ENCODE results near the gene VAV3. TPM values are rescaled to one million over a fixed set of nuclear protein-coding genes. Genes with fewer than 3 reads are reported as not detected.

Gene VAV3
- polyA plus RNA-seq, 1 donor (not counting 4 experiments of a cell fraction or from before 2014, with no cell fraction given), result 19.6 TPM

- H3K9ac ChIP-seq (ENCODE audit: control insufficient read depth, extremely low read depth, insufficient read depth, low read length), result no peak overlapping the region
- no peaks in the 10 kb centered on the region for H3K27me3 ChIP-seq (ENCODE audit: control insufficient read depth, extremely low read depth, insufficient read depth, low read length)
- H2AFZ ChIP-seq (ENCODE audit: control insufficient read depth, low read length), result no peak overlapping the region
- dilution Hi-C loops (cut with MboI; ENCODE audit: extremely low pct_ligation_motif_present, low sequenced_read_pairs), result no loop called here
- H3K4me3 ChIP-seq (ENCODE audit: control insufficient read depth in 2 of 3, extremely low read depth in 1 of 3, insufficient read depth in 2 of 3, low read depth in 1 of 3, low read length in 3 of 3), result no peak overlapping the region
- no peaks in the 10 kb centered on the region for H3K9me3 ChIP-seq (ENCODE audit: control insufficient read depth, low read depth, low read length)
- H3K9me1 ChIP-seq (ENCODE audit: control insufficient read depth, extremely low read depth, insufficient read depth, low read length), result no peaks in the 10 kb centered on the region
- no peaks in the 10 kb centered on the region for H3K4me1 ChIP-seq (ENCODE audit: control insufficient read depth, extremely low read depth, insufficient read depth, low read length)
- TF ChIP-seq EZH2 (IDR thresholded peaks at IDR 0.05; ENCODE audit: low read length) (no peak), CTCF (optimal IDR thresholded peaks at IDR 0.05 in 1 of 3, IDR thresholded peaks at IDR 0.05 in 1 of 3, conservative IDR thresholded peaks at IDR 0.05 in 1 of 3; ENCODE audit: extremely low read depth in 1 of 3, insufficient read depth in 2 of 3, low read length in 3 of 3) (no peak)
- H4K20me1 ChIP-seq (ENCODE audit: control insufficient read depth, extremely low read depth, insufficient read depth, low read length), result no peaks in the 10 kb centered on the region
- H3K27ac ChIP-seq (ENCODE audit: control insufficient read depth, insufficient read depth, low read length), result no peak overlapping the region
- FAIRE-seq, result no peak
- H3K36me3 ChIP-seq (ENCODE audit: control insufficient read depth in 2 of 2, extremely low read depth in 1 of 2, insufficient read depth in 2 of 2, low read length in 2 of 2), result no peaks in the 10 kb centered on the region
- H3K79me2 ChIP-seq (ENCODE audit: control insufficient read depth, insufficient read depth, low read length), result no peaks in the 10 kb centered on the region
- H3K4me2 ChIP-seq (ENCODE audit: control insufficient read depth, extremely low read depth, insufficient read depth, low read depth, low read length), result no peak overlapping the region
- DNase-seq (ENCODE audit: low read depth, low spot score), result no peak
Observed at GRCh38 chr1:107777664-107778047, 187.3 kb downstream of the VAV3 start.

- Histone ChIP-seq H4K20me1 (ENCODE audit: control insufficient read depth, extremely low read depth, insufficient read depth, low read length) (no peaks in the 10 kb centered on the region), H3K9me1 (ENCODE audit: control insufficient read depth, extremely low read depth, insufficient read depth, low read length) (no peaks in the 10 kb centered on the region), H3K27ac (ENCODE audit: control insufficient read depth, insufficient read depth, low read length) (no peak overlapping the region), H3K9ac (ENCODE audit: control insufficient read depth, extremely low read depth, insufficient read depth, low read length) (no peak overlapping the region), H3K4me2 (ENCODE audit: control insufficient read depth, extremely low read depth, insufficient read depth, low read depth, low read length) (no peak overlapping the region), H2AFZ (ENCODE audit: control insufficient read depth, low read length) (no peak overlapping the region), H3K9me3 (ENCODE audit: control insufficient read depth, low read depth, low read length) (no peaks in the 10 kb centered on the region), H3K36me3 (ENCODE audit: control insufficient read depth in 2 of 2, extremely low read depth in 1 of 2, insufficient read depth in 2 of 2, low read length in 2 of 2) (no peaks in the 10 kb centered on the region), H3K27me3 (ENCODE audit: control insufficient read depth, extremely low read depth, insufficient read depth, low read length) (no peaks in the 10 kb centered on the region), H3K79me2 (ENCODE audit: control insufficient read depth, insufficient read depth, low read length) (no peaks in the 10 kb centered on the region), H3K4me1 (ENCODE audit: control insufficient read depth, extremely low read depth, insufficient read depth, low read length) (no peaks in the 10 kb centered on the region), H3K4me3 (ENCODE audit: control insufficient read depth in 2 of 3, extremely low read depth in 1 of 3, insufficient read depth in 2 of 3, low read depth in 1 of 3, low read length in 3 of 3) (no peak overlapping the region)
- no peak for DNase-seq (ENCODE audit: low read depth, low spot score)
- TF ChIP-seq EZH2 (IDR thresholded peaks at IDR 0.05; ENCODE audit: low read length), result no peak
- no peak for TF ChIP-seq CTCF (optimal IDR thresholded peaks at IDR 0.05 in 1 of 3, IDR thresholded peaks at IDR 0.05 in 1 of 3, conservative IDR thresholded peaks at IDR 0.05 in 1 of 3; ENCODE audit: extremely low read depth in 1 of 3, insufficient read depth in 2 of 3, low read length in 3 of 3)
- dilution Hi-C loops (cut with MboI; ENCODE audit: extremely low pct_ligation_motif_present, low sequenced_read_pairs), result no loop called here
- FAIRE-seq, result no peak
Observed at GRCh38 chr1:107776900-107777663, 187.9 kb downstream of the VAV3 start.
